CD4-positive, alpha-beta T cell treated with Interleukin-10 for 1 hour (primary cell): ENCODE results near the gene DGLUCY.
"Not testable (repeated sequence)": the region's sequence is repeated elsewhere in the genome, so short reads cannot be mapped to it uniquely, and the experiment has no call there.

Experiments
- DNase-seq: peaks from one replicate; pipeline ENCODE4 v3.0.0-alpha.2; 2020

Gene DGLUCY

DNA sequence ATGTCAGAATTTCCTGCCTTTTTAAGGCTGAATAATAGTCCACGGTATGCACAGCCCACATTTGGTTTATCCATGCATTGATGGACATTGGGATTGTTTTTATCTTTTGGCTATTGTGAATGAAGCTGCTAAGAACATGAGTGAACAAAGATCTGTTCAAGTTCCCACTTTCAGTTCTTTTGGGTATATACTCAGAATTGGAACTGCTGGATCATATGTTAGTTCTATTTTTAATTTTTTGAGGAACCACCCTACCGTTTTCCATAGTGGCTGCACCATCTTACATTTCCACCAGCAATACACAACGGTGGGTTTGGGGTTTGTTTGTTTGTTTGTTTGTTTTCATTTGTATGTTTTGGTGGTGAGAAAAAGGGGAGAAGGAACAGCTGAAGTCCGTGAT lies 124.2 kb downstream of the DGLUCY start:
- DNase-seq, result no peak

GRCh38 chr14:91238661-91239060 lies 124.8 kb downstream of the DGLUCY start:
- DNase-seq, result no peak

- peak; percentile 58 for DNase-seq
These were observed 128.0 kb downstream of the DGLUCY start for GRCh38 chr14:91241863-91242262.

GRCh38 chr14:91242635-91243034 lies 128.8 kb downstream of the DGLUCY start:
- DNase-seq, result no peak

DNA sequence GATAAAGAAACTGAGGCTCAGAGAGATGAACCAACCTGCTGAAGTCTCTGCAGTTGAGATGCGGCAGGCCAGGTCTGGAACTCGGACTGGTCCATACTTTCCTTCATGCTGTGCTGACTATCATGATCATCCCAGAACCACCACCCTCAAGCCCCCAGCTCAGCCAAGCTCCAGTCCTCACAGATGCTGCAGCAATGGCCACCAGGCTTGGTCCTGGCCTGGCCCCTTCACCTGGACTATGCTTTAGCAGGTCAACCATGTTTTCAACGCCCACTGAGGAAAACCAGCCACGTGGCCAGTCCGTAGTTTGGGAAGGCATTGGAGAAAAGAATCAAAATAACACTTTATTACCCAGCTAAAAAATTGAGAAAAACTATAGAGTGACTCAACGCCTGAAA lies 129.2 kb downstream of the DGLUCY start:
- DNase-seq, result no peak

DNA sequence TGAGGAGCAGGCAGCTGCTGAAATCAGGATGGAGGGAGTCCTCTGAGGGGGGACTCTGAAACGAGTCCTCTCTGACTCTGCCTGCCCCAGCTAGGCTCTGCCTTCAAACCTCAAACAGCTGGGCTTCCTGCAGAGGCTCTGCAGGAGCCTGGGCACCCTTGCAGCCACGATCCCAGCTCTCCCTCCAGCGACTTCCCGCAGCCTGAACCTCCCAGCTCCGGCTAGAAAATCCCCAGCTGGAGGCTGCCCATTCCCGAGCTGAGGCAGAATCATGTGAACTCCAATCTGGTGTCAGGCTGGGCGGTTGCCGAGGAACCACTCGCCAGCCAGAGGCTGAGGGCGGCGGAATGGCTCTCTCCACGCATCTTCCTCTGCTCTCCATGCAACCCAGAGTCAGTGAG lies 130.6 kb downstream of the DGLUCY start, which contains the start of gene GPR68:
Gene GPR68 (minus strand): TSS at position 204 of the 401 bp plus-strand sequence. CDS start 9,654 bp downstream, outside the sequence.
- peak; percentile 42 for DNase-seq

DNA sequence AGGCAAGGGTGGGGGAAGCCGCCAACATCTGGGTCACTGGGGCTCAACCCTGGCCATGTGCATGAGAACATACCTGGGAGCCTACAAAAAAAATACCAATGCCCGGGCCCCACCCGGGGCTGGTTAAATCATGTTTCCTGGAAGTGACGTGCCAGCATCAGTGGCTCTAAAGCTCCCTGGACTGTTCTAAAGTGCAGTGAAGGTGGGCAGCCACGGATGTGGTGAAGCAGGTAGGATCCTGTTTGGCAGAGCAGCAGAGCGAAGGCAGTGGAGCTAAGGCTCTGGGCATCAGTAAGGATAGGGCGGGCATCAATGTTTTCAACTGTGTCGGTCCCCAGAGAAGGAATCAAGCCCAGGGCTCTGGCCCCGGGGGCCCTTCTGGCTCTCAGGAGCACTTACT lies 131.2 kb downstream of the DGLUCY start:
- DNase-seq, result peak; percentile 87

DNA sequence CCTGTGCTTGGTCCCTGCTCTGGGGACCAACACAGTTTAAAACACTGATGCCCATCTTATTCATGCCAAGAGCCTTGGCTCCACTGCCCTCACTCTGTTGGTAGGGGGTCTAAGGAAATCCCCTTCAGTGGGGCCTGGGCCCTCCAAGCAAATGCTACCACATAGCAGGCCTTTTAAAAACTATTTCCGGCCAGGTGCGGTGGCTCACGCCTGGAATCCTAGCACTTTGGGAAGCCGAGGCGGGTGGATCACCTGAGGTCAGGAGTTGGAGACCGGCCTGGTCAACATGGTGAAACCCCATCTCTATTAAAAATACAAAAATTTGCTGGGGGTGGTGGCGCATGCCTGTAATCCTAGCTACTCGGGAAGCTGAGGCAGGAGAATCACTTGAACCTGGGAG lies 131.7 kb downstream of the DGLUCY start:
- DNase-seq, result not testable (repeated sequence)

- DNase-seq, result peak; percentile 88
These were observed 132.4 kb downstream of the DGLUCY start for GRCh38 chr14:91246051-91246852.

DNA sequence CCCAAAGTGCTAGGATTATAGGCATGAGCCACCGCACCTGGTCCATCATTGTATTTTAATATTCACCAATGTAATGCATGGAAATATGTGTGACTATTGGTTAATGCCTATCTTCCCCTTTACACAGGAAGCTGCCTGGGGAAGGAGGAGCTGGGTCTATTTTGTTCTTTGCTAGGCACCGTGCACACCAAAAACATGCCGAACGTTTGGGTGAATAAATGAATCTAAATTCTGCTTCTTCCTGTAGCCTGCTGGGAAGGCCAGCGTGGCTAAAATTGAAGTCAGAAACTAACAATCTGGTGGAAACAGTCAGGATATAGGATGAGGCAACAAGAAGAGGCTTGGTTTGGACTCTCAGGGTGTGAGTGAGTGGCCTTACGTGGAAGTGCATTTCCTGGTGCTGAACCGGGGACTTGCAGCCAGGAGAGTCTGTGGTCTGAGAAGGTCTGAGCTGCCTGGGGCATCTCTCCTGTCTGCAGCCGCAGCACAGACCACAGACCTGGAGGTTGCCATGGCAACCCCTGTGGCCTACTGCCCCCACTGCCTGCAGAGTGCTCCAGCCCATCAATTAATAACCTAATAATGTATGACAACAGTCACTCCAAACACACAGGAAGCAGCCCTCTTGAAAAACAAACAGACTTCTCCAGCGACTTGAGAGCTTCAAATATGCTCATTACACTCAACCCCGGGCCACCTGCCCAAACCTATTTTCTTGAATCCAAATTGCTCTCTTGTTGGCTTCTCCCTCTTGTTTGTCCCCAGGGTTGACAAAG lies 136.2 kb downstream of the DGLUCY start:
- DNase-seq, result peak; percentile 72

DNA sequence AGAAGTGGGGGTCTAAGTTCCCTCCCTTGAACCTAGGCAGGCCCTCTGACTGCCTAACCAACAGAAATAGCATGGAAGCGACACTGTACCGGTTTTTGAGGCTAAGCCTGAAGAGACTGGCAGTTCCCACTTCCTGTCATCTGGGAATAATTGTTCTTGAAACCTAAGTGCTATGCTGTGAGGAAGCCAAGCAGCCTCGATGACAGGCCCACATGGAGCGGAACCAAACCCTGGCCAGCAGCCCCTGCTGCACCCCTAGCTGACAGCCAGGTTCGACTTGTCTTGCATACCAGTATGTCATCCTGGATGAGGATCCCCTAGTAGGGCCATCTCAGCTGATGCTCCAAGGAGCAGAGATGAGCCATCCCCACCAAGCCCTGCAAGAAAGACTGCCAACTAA lies 137.0 kb downstream of the DGLUCY start:
- DNase-seq, result no peak

DNA sequence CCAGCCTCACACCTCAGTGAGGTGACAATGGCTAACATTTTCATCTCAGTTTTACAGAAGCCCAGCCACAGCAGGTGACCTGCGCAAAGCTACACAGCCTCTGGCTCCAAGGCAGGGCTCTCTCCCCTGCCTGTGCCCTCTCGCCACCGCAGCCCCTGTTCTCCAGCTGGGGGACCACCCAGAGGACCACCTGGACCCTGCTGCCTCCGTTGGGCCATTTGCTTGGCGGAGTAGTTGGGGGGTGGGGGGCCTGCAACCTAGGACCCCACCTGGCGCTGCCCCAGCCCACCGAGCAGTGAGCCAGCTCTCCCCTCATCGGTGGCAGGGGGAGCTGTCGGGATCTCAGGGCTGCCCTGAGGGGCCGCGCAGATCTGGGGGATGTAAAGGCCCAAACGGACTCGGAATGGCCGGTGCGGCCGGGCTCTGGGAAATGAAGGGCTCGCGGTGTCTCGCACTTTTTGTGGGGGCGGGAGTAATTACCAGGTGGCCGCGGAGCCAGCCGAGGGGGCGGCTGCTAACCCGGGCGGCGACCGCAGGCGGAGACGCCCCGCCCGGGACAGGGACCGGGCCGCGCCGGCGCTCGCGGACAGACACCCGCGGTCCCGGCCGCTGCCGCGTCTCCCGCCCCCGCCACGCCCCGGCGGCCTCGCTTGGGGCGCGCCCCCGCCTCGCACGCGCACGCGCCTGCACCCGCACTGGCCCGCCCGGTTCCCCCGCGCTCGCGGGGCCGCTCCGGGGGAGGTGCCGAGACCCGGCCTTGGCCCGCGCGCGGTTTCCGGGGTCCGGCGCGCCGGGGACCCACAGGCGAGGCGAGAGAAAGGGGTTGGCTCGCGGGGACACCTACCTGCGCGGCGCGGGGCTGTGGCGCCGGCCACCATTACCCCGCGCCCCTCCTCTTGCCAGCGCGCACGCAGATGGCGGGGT lies 139.3 kb downstream of the DGLUCY start:
- DNase-seq, result peak; percentile 68

GRCh38 chr14:91253795-91254323 lies 140.0 kb downstream of the DGLUCY start:
- no peak for DNase-seq

DNA sequence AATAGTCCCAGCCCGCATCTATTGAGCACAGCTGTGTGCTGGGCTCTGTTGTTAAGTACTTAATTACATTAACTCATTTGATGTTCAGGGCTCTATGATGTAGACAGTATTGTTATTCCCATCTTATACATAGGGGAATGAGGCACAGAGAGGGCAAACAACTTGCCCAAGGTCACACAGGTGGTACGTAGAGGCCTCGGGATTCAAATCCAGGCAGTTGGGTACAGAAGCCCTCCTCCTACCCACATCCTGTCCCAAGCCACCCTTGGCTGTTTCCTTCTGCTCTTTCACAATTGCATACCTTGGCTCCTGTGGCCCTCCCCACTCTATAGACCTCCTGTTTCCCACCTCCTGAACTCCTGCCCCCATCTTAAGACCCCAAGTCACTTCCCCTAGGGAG lies 140.6 kb downstream of the DGLUCY start:
- peak; percentile 35 for DNase-seq

DNA sequence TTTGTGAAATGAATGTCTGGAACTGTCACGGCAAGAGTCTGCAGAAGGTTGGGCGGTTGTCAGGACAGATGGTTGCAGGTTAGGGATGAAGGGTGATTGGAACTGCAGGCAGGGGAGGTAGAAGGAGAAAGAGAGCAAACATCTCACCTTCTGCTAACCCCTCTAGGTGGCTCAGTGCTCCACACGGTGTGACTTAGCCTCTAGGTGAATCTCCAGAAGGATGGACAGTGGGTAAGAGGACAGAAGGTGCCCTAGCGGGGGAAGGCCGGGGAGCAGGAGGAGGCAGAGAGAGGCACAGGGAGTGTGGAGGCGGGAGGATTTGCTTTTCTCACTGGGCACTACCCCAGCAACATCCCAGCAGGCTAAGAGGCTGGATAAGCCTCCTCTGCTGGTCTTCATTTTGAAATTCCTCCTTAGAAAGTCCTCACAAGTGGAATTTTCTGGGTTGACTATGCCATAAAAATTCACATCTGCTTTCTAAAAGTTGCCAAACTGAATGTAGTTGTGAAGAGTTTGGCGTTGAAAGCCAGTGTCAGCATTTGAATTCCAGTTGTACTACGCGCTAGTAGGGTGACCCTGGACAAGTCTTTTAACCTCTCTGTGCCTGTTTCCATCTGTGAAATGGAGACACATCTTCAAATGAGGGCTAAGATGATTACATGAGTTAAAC lies 141.3 kb downstream of the DGLUCY start:
- DNase-seq, result no peak

- no peak for DNase-seq
These were observed 142.8 kb downstream of the DGLUCY start for GRCh38 chr14:91256661-91257060.

- no peak for DNase-seq
These were observed 143.6 kb downstream of the DGLUCY start for GRCh38 chr14:91257328-91258010.

DNA sequence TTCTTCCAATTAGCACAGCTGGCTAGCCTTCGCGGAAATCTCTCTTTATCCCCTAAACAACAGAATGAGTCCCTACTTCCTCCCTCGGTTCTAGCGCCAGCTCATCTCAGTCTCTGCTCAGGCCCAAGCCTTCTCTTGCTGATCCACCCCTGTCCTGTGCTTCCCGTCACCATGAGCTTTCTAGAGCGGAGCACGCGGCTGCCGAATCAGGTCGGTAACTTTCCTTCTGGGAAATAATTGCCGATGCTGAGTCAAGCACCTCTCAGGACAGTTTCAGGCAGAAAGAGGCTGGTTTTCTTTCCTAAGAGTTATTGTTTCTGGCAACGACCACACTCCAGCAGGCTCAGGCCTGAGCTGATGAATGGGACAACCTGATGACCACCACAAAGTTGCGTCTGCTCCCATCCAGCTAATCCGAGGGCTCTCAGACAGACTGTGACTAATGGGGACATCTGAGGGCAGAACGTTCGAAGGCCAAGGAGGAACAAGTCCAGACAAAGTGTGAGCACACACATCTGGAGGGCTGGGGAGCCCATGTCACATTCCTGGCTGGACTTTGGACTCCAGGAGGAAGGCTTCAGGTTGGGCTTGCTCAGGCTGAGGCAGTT lies 144.2 kb downstream of the DGLUCY start:
- no peak for DNase-seq

DNA sequence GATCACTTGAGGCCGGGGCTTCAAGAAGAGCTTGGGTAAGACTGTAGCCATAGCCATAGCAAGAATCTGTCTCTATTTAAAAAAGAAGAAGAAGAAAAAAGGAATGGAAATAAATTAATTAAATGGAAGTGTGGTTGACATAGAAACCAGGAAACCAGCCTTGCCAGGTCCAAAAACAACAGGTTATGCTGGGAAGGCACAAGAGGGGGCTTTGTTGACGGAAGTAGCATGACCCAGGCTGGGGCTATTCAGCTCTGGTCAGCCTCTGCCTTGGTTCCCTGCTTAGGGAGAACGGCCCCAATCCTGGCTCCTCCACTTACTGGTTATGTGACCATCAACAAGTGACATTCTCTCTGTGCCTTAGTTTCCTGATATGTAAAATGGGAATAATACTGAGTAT lies 145.0 kb downstream of the DGLUCY start:
- DNase-seq, result no peak

GRCh38 chr14:91261115-91261514 lies 147.2 kb downstream of the DGLUCY start:
- DNase-seq, result peak; percentile 59

GRCh38 chr14:91261986-91262549 lies 148.2 kb downstream of the DGLUCY start:
- DNase-seq, result no peak
